GM10847 (cell line): ENCODE data around the gene F9.

Experiments
- POLR2A ChIP-seq: IDR thresholded peaks from 2 replicates; pipeline ENCODE4 v1.6.1; 2011; ENCODE audit not compliant: insufficient read length; ENCODE audit errors: extremely low read depth

Gene F9

DNA sequence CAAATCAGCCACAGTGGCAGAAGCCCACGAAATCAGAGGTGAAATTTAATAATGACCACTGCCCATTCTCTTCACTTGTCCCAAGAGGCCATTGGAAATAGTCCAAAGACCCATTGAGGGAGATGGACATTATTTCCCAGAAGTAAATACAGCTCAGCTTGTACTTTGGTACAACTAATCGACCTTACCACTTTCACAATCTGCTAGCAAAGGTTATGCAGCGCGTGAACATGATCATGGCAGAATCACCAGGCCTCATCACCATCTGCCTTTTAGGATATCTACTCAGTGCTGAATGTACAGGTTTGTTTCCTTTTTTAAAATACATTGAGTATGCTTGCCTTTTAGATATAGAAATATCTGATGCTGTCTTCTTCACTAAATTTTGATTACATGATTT is at the start of gene F9:
TSS of gene F9 (plus strand) at position 190 of the 400 bp plus-strand sequence. CDS start at position 216, 26 bp downstream.
- TF ChIP-seq POLR2A: no peak

DNA sequence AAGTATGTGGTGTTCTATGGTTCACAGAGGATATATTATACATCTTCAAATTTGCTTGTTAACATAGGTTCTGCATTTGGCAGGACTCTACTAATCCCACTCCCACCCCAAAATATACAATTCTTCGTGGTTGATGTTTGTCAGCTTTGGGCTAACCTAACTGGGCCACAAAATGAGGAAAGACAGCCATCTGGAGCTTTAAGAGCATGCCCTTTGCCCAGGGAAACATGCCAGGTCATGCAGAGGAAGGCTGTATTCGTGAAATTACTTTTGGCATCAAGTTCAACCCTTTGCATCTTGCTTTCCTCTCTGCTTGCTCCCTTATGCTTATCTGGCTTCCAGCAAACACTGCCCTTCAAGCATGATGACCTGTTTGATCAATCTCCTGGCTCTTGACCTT is 46.8 kb upstream of the F9 start:
- TF ChIP-seq POLR2A: no peak

DNA sequence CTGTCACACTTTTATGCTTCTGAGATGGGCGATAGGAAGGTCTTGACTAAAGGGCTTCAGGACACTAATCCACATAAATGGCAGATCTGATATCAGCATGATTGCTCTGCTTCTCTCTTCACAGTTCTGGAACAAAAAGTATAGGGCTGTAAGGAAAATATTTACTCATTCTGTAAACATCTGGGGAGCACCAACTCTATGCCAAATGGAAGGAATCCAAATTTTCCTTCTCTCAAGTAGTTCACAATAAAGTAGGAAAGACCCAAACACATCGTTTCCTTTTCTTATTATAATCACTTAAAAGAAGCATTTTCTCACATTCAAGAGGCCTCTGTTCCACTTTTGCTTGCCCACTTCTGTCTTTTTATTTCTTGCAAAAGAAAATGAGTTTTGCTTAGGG is 45.9 kb upstream of the F9 start:
- TF ChIP-seq POLR2A: no peak

DNA sequence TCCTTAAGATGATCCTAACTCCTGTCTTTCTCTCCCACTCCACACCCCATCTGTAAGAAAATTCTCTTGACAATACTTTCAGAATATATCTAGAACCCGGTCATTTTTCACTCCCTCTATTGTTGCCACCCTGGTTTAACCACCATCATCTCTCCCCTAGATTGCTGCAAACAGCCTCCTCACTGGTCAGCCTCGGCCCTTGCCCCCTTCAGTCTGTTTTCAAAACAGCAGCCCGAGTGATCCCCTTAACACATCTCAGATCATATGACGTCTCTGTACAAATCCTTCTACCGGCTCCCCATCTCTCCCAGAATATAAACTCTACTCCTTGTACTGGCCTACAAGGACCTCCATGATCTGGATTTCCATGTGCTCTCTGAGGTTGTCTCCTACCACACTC is 35.2 kb upstream of the F9 start:
- TF ChIP-seq POLR2A: no peak

DNA sequence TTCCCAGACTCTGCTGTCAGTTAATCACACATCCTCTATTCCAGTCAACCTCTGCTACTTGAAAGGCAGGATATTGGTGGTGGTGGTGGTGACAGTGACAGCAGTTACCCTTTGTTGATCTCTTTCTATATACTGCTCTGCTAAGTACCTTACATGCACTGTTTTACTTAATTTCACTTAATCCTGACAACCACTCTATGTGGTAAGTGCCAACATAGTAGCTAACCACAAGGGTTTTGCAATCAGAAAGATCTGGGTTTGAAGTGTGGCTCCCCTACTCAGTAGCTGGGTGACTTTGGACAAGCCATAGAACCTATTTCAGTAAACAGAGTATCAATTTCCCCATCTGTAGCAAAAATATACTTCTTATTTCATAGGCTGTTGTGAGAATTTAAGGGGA is 24.2 kb upstream of the F9 start:
- TF ChIP-seq POLR2A: no peak

DNA sequence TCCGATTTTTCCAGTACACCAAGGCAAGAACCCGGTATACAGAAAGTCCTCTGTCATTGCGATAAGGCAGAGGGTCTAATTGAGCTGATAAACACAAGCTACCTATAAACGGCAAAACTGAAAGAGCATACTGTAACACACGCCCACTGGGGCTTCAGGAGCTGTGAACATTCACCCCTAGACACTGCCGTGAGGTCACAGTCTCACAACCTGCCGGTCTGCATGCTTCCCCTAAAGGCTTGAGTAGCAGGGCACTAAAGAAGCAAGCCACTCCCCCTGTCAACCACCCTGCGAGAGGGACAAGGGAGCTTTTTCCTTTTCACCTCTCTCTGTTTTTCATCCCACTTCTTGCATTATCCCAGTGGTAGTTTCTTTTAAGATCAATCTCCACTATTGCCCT is 22.4 kb upstream of the F9 start:
- no peak for TF ChIP-seq POLR2A

DNA sequence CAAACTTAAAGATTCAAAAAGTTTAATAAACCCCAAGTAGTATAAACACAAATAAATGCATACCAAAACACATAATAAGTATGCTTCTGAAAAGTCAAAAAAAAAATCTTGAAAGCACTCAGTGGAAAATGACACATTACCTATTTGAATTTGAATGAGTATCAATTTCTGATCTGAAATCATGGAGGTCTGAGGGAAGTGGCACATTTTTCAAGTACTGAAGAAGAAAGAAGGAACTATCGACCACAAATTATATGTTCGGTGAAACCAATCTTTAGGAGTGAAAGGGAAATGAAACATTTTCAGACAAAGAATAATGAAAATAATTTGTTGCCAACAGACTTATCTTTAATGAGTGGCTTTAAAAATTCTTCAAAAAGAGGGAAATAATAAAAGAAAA is 12.1 kb upstream of the F9 start:
- TF ChIP-seq POLR2A: no peak

DNA sequence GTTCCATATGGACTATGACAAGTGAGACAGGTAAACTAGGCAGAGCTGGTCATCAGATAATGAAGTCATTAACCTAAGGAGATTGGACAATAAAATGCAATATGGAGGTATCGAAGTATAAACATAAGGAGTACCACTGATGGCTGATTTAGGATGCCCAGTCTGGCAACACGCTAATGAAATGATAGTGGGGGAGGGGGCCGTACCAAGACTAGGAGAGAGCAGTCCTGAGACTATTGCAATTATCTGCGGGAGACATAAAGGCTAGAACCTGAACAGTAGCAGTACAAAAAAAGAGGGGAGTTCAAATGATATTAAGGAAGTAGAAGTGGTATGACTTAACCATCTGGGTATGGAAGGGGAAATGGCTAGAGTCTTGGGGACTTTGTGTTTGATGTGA is 2.3 kb downstream of the F9 start:
- TF ChIP-seq POLR2A: no peak

DNA sequence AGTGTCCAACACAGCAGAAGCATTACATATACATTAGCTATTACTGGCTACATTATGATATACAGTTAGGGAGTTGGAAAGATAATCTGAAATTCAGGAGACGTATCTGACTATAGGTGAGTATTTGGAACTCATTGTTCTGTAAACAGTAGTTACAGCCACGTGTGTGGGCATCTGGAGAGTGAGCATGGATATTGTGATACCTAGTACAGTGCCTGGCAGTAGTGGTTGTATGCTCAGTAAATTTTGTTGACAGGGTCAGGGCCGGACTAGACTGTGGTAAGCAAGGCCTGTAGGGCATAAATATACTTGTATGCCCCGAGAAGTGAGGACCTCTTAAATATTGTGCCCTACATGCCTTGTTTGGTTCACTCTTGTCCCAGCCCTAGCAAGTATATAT is 2.9 kb downstream of the F9 start:
- TF ChIP-seq POLR2A: no peak

DNA sequence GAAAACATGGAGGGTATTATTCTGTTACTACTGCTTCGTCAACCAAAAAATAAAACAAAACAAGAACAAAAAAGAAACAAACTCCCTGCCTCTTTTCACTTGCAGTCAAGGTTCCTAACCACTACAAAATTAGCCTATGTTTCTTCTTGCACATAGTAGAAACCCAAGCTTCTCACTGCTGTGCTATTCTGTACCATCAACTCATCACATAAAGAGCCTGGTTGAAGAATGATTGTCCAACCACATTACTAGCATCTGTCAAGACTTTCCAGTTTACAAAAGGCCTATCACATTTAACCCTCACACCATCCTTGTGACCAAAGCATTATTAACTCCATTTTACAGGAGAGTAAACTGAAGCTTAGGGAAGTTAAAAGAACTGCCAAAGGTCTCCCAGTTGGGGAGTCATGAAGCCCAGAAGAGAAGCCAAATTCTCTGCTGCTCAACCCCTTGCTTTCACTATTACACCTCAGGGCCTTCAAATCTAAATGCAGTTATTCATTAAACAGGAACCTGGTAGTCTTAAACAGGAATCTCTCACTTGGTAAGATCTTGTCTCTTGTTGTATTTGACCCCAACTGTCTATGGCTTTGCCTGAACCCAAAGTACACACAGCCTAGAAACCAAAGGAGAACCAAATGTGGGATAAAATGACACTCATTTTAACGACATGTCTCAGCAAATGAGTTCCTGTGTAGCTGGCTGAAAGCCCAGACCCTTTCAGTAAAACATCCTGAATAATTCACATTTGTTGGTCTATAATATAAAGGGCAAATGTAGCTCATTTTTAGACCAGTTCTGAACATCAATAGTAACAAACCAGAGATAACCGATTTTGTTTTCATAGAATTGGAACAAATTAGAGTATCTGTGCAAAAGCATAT is 8.6 kb downstream of the F9 start:
- no peak for TF ChIP-seq POLR2A

DNA sequence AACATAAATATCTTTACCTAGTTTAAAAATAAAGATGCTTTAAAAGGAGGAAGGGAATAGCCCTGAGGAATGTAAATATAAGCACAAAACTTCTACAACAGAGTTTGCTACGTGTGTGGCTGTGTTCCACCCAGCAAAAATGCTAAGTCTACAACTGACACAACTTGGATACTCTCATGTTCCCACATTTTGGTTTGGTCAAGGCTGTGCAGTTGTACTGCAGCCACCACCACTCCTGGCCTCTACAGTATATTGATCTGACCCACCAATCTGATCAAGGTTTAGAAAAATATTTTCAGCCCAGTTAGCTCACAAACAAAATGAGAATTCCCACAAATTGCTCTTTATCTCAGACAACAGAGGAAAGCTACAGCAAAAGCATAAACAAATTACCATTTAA is 12.1 kb downstream of the F9 start:
- no peak for TF ChIP-seq POLR2A

DNA sequence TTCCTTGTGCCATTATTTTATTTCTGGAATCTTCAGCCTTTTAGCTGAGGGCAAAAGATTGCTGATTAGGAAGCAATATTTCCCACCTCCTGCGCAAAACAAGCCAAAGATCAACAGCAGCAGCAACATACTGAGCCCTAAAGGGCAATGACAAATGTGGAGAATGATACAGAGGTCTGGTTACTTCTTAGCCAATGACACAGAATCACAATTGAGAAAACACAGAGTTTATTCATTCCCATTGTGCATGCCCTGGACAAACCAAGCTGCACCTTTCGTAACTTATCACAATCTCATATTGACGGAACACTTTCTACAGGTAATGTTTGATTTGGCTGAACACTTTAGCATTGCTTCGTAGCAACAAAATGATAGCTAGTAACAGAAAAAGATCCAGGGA is 13.4 kb downstream of the F9 start:
- no peak for TF ChIP-seq POLR2A

DNA sequence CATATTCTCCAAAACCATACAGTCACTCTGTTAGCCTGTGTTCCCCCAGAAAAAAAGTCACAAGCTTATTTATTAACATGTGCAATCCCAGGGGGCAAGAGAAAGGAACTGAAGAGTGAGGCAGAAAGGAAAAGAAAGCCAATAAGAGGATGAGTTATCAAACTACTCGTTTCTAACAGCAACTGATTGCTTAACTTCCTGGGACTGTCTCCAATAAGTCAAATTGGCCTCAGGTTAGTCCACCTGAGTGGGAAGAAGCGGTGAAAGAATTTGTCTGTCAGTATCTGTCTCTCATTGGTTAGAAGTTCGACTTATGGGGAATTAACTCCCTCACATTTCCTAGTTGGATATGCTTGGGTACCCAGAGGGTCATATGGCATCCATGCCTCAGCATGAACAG is 14.1 kb downstream of the F9 start:
- TF ChIP-seq POLR2A: no peak

DNA sequence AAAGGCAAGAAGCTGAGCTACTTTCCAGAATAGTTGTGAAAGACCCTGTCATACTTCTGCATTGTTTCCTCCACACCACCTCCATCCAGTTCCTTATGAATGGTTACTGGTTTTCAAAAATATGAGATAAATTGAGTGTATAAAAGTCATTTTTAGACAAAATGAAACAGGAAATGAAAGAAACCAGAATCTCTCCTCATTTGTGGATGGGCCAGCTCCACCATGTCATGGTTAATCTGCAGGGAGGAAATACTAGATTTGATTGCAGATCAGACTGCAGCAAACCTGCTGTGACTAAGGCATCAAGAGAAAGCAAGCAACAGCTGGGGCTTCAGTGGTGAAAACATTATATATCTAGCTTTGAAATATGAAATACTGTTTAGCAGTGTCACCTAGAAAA is 23.8 kb downstream of the F9 start:
- TF ChIP-seq POLR2A: no peak

DNA sequence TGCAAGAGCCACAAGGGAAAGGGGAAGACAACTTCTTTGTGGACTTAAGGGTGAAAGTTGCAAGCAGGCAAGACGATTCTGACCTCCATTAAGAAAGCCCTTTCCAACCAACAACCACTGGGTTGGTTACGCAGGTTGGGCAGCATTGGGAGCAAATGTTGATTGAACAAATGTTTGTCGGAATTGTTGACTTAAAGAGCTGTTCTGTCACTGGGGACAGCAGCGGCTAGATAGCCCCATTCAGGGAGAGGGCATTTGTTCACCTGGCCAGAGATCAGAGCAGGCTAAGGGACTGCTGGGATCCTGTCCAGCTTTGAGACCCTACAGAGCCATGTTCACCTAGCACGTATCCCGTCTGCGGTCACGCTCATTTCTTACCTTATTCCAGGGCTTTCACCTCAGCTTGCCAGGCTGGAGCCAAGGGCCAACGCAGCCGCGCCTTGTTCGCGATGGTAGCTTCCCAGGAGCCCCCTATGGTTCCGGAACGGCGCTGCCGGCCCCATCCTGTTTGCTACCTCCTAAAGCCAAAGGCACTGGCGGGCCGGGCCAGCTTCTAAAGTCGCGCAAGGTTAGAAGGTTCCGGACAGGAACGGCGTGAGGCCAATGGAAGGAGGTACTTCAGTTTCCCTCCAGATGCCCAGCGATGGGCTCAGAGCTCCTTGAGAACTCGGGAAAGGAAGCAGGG is 24.6 kb downstream of the F9 start:
- TF ChIP-seq POLR2A: no peak

DNA sequence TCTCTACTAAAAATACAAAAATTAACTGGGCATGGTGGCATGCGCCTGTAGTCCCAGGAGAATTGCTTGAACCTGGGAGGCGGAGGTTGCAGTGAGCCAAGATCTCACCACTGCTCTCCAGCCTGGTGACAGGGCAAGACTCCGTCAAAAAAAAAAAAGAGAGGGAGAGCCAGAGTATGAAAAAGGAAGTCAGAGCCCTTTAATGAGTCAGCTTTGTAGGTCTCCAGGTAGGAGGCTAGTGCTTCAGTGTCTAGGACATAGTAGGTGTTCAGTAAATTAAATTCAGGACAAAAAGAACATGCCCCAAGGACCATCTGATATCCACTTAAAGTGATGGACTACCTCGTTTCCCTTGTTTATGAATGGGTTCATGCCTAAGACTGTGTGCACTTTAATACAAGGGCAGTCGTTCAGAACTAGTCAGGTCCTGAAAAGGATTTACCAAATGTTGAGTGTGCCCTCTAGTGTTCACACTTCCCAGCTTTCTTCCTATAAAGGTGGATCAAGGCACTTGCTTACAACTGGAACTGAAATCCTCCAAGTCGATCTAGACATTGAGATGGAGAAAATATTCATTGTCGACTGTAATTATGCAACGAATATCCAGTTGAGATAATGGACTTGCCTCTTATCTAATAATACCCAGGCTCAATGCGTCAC is 29.0 kb downstream of the F9 start:
- TF ChIP-seq POLR2A: no peak

DNA sequence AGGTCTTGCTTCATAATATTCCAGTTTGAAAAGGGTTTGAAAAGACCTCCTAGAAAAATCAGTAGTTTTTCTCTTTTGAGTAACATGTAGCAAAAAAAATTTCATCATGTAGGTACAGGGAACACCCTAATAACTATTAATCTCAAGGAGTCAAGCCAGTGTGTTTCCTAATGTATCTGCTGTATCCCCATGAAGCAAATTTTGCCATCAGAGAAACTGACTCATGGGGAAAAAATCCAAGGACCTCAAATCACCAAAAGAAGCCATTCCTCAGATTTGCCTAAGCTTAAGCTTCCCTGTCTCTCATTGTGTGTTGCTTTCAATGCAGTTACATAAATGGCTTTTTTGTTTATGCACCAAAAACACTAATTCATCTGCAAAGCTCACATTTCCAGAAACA is 29.7 kb downstream of the F9 start:
- no peak for TF ChIP-seq POLR2A

DNA sequence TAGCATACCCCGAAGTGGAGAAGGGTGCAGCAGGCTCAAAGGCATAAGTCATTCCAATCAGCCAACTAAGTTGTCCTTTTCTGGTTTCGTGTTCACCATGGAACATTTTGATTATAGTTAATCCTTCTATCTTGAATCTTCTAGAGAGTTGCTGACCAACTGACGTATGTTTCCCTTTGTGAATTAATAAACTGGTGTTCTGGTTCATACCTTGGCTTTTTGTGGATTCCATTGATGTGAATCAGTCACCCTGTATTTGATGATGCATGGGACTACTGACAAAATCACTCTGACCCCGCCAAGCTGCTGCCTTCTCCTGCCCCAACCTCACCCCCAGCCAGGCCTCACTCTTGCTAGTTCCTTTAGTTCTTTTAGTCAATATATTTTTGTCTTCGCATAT is 32.7 kb downstream of the F9 start:
- TF ChIP-seq POLR2A: no peak
